GM19324 (cell line): ENCODE data around the gene RPL28.
"Not testable (repeated sequence)": the region's sequence is repeated elsewhere in the genome, so short reads cannot be mapped to it uniquely, and the experiment has no call there.

Experiments
- ATAC-seq: cut with Tn5 transposase; IDR thresholded peaks from one replicate; pipeline ENCODE4 v1.9.1; 2021; ENCODE audit warnings: mild to moderate bottlenecking, moderate library complexity; ENCODE audit not compliant: unreplicated experiment, low FRiP score

Gene RPL28

GRCh38 chr19:55443045-55443823 is 57.5 kb downstream of the RPL28 start, which contains the start of gene SHISA7:
SHISA7 (minus strand) TSS chr19:55443300; CDS start chr19:55442863, 437 bp downstream.
- no peak for ATAC-seq

GRCh38 chr19:55443824-55444480 is 58.2 kb downstream of the RPL28 start:
- ATAC-seq = no peak

- ATAC-seq = no peak
Measured at GRCh38 chr19:55444646-55445045, 58.9 kb downstream of the RPL28 start.

GRCh38 chr19:55446060-55446459 is 60.3 kb downstream of the RPL28 start:
- ATAC-seq = no peak

GRCh38 chr19:55447421-55448174 is 61.9 kb downstream of the RPL28 start:
- ATAC-seq = no peak

- ATAC-seq = not testable (repeated sequence)
Measured at GRCh38 chr19:55448175-55448490, 62.4 kb downstream of the RPL28 start.

GRCh38 chr19:55449469-55449868 is 63.7 kb downstream of the RPL28 start:
- no peak for ATAC-seq

- ATAC-seq = no peak
Measured at GRCh38 chr19:55451163-55451964, 65.6 kb downstream of the RPL28 start.

- ATAC-seq = no peak
Measured at GRCh38 chr19:55451965-55452748, 66.4 kb downstream of the RPL28 start.
